HG02943 (cell line): ENCODE results near the gene SLCO2A1.

ENCODE experiments used
- ATAC-seq: cut with Tn5 transposase; IDR thresholded peaks from one replicate; pipeline ENCODE4 v1.9.1; 2021; ENCODE audit warnings: mild to moderate bottlenecking, low read depth, moderate library complexity; ENCODE audit not compliant: unreplicated experiment

The SLCO2A1 gene

DNA sequence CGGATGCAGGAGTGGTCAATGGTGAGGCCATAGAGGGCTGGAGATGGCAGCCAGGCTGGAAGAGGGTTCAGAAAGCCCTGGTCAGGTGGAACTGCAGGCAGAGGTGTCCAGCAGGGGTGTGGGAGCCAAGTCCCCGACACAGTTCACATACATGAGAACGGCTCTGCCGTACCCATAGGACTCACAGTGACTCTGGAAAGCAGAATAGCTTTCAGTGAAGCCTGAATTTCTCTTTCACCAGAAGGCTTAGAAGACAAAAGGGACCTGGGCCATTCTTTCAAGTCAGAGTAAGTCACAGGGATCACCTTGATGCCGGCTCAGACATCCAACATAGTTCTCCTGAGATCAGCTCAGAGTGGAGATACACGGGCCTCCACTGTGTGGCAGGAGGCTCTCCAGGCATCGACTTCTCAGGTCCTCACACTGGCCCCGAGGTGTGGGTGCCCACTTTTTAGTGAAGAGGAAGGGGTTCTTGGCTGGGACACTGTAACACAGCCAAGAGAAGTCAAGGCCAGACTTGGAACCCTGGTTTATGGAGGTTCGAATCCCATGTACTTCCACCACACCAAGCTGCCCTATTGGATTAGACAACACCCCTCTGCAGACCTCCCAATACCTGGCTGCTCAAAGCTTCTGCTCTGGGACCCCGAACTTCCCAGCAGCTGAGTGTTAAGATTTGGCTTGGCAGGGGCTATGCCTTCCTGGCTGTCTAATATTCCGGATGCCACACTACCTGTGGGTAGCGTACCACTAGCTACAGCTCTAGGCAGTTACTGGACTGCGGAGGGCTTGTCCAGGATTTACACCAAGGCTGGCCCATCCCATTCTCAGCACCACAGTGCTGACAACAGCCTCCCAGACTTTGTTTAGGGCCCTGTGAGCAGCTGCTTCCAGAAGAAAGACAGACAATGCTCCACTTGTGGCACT is 93.6 kb downstream of the SLCO2A1 start:
- ATAC-seq, result no peak

GRCh38 chr3:133934996-133935842 is 94.5 kb downstream of the SLCO2A1 start:
- ATAC-seq, result no peak

GRCh38 chr3:133934073-133934970 is 95.4 kb downstream of the SLCO2A1 start:
- ATAC-seq, result no peak

DNA sequence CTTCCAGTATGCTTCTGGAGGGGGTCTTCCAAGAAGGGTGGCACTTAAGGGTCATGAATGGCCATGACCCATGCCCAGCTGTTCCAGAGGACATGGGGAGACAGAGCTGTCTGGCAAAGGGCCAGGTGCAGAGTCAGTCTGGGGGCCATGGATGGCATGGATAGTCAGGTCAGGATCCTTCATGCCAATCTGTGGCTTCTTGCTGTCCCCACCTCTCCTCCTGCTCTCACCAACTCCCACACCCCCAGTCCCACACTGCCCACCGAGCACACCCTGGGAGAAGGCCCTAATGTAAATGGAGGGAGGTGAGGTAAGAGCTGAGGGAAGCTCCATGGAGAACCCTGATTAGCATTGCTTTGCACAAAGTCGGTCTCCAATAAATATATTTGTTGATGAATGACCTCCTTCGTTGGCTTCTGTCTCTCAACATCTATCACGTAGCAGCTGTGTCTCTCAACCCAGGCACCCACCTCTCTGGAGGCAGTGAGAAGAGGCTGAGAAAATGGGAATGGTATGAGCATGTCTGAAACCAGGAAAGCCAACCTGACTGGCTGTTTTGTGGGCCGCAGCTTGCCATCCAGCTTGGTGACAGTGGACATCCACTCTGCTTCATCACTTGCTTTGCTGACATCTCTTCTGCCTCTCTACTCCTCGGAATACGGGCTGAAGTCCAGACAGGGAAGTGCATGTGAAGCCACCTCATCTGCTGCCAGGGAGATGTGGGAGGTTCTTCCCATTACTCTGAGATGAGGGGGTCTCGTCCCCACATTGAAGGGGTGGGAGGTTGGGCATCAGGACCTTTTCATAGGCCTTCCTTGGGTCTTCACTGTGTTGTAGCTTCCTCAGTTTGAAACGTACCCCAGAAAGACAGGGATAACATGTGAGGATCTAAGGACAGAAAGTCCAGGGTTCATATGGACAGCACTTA is 96.4 kb downstream of the SLCO2A1 start:
- ATAC-seq, result no peak

GRCh38 chr3:133932009-133932408 is 97.7 kb downstream of the SLCO2A1 start:
- no peak for ATAC-seq

- ATAC-seq, result no peak
Measured at GRCh38 chr3:133931084-133931483, 98.6 kb downstream of the SLCO2A1 start.

- no peak for ATAC-seq
Measured at GRCh38 chr3:133930341-133930933, 99.3 kb downstream of the SLCO2A1 start.

- ATAC-seq, result no peak
Measured at GRCh38 chr3:133928903-133929607, 100.7 kb downstream of the SLCO2A1 start.

DNA sequence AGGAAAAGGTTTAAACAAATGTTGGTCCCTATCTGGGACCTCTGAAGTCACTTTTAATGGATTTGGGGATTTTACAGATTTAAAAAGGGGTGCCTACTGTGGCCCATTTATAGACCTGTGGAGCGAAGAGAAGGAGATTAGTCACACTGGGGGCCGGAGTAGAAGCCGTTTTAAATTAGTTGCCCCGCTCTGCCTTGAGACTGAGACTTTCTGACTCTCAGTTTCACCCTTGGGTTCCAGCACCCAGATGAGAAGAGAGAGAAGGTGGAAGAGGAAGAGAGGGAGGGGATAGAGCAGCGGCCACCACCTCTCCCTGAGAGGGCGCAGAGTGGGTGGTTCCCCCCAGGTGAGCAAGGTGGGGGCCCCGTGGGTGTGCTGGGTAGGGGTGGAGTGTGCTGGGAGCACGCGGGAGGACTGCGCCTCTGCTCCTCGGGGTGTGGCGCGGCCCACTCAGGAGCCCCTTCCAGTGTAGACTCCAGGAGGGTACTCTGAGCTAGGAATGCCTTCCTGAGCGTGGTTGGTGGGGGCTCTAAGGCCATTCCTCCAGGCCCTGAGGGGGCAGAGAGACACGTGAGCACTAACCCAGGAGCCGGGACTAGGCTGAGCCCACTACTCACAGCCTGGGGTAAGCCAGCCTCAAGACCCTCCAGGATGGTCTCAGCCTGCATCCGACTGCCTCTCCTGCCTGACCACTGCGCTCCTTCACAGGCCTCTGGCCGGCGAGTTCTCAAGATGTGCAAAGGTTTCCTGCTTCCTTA is 101.4 kb downstream of the SLCO2A1 start:
- no peak for ATAC-seq

- no peak for ATAC-seq
Measured at GRCh38 chr3:133927540-133928066, 102.1 kb downstream of the SLCO2A1 start.

DNA sequence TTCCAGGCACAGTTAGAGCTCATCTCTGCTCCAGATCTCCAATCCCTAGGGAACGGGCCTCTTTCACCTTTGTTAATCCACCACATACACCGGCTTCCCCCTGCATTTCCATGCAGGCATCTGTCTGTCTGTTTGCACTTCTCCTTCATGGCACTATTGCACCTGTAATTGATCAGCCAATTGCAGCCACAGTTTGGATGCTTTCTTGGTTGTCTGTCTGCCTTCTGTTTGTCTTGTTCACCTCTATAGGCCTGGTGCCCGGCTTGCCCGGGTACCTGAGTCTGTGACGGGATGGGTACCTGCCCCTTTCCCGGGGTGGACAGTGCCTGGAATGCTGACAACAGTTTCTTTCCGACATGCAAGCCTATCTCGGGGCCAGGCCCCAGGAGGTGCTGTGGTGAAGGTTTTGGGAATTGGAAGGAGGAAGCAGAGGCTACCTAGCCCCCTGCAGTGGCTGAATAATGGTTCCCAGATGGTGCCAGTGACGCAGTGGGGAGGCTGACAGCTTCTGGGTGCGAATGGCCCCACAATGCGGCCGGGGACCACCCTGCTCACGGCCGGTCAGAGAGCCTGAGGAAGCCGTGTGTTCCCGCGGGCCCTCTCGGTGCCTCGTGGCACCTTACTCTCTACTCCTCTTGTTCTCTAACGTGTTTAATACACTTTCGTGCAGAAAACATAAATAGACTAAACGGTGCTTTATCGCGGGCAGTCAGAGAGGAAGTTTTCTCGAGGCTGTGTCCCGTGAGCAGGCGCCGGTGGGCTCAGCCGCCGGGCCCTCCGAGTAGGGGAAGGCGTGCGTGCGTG is 102.8 kb downstream of the SLCO2A1 start:
- no peak for ATAC-seq

DNA sequence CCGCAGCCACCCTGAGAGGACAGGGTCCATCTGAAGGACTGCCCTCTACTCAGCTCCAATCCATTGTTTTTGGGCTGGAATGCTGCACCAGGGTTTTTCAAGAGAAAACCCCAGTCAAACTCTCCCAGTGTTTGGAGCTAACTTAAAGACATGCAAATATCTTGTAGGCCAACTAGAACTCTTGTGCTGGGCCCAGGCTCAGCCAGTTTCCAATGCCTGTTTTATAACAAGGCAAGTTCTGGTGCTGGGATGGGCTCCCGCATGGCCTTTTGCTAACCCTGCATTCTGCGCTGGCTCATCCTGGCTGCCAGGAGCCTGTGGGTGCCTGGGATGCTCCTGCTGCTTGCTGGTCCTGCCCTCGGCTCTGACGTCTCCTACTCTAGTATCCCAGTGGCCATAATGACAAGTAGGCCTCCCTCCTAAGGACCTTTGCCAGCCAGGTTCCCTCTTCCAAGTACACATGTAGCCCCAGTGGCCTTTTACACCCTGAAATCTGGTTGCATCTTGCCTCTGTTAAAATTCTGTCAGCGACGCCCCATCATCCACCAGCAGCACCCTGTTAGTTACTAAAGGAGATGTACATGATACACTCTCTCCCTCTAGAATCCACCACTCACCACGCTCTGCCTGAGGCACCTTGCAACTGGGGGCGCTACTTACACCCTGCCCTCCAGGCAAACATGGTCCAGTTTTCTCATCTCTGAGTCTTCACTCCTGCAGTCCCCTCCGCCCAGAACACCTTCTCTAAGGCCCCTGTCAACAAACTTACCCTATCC is 103.6 kb downstream of the SLCO2A1 start:
- ATAC-seq, result no peak

- ATAC-seq, result no peak
Measured at GRCh38 chr3:133924041-133924440, 105.7 kb downstream of the SLCO2A1 start.

DNA sequence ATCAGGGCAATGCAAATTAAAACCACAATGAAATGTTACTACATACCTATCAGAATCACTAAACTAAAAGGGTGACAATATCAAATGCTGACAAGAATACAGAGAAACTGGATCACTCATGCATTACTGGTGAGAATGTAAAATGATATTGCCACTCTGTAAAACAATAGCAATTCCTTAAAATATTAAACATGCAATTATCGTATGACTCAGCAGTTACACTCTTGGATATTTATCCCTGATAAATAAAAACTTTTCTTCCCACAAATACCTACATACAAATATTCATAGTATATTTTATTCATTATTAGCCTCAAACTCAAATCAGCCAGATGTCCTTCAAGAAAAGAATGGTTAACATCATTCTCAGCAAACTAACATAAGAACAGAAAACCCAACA is 108.1 kb downstream of the SLCO2A1 start:
- no peak for ATAC-seq

GRCh38 chr3:133917144-133917543 is 112.6 kb downstream of the SLCO2A1 start:
- no peak for ATAC-seq
